RWPE1 (cell line): ENCODE measurements around the gene HSFX2.

ENCODE experiments used
- CTCF ChIA-PET: fragments of 350-600 bp; sonication (Branson Sonifier 250); formaldehyde crosslinking; extraction: SDS; loops from one replicate; lab custom pipeline; 2021; lab: Yijun Ruan, JAX
- POLR2A ChIA-PET: fragments of 400-600 bp; formaldehyde crosslinking; extraction: SDS; loops from one replicate; lab custom pipeline; 2020; ENCODE audit warnings: antibody characterized with exemption; ENCODE audit not compliant: low non-redundant PET; lab: Yijun Ruan, JAX
- DNase-seq: peaks from one replicate; pipeline ENCODE4 v3.0.0; 2012; ENCODE audit warnings: low spot score
- H3K27ac ChIP-seq: fragments of 450-650 bp; 2 replicates; pipeline ENCODE4 v1.5.1; 2017
- TF ChIP-seq, protein P1 (sequence below): fragments of 450-650 bp; conservative IDR thresholded peaks from 2 replicates; pipeline ENCODE4 v1.5.1; 2017; ENCODE audit warnings: low read depth, mild to moderate bottlenecking

The HSFX2 gene

DNA sequence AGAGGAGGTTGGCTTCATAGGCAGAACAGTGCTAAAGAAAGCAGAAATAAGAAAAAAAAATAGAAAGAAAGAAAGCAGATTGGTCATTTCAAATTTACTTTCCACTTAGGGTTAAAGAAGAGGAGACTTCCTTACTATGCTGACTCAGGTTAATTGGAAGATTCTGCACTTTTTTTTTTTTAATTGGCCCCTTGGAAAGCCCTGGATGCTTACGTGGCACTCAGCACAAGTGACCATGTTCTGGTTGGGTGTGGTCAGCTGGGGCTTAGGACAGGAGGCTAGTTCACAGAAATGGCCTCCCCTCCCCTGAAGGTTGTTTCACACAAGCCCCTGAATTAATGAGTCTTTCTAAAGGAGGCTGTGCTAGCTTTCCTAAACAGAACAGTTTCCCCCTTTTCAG is 22.4 kb downstream of the HSFX2 start:
- ChIA-PET CTCF (no interaction called here), POLR2A (no interaction called here)
- TF ChIP-seq, protein P1, sequence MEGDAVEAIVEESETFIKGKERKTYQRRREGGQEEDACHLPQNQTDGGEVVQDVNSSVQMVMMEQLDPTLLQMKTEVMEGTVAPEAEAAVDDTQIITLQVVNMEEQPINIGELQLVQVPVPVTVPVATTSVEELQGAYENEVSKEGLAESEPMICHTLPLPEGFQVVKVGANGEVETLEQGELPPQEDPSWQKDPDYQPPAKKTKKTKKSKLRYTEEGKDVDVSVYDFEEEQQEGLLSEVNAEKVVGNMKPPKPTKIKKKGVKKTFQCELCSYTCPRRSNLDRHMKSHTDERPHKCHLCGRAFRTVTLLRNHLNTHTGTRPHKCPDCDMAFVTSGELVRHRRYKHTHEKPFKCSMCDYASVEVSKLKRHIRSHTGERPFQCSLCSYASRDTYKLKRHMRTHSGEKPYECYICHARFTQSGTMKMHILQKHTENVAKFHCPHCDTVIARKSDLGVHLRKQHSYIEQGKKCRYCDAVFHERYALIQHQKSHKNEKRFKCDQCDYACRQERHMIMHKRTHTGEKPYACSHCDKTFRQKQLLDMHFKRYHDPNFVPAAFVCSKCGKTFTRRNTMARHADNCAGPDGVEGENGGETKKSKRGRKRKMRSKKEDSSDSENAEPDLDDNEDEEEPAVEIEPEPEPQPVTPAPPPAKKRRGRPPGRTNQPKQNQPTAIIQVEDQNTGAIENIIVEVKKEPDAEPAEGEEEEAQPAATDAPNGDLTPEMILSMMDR, result no peak
- H3K27ac ChIP-seq, result no peak overlapping the region
- DNase-seq, result no peak

DNA sequence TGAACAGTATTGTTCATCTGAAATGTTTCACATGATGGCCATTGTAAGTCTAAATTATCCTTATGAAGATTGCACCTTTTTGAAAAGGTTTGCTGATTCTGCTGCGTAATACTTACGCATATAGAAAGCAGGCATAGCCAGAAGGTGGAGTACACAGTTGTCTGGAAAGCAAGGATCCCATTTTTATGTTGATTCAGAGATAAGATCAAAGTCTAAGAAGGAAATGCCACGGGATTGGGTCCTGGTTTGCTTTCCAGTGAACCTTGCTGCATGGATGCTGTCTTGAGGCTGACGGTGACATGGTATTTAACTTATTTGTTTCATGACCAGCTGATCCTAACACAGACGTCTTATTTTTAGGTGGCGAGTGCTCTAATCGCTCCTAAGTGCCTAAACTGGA is 23.3 kb downstream of the HSFX2 start:
- TF ChIP-seq, protein P1, result no peak
- POLR2A ChIA-PET, result no interaction called here
- H3K27ac ChIP-seq, result no peak overlapping the region
- no peak for DNase-seq
- CTCF ChIA-PET, result no interaction called here

DNA sequence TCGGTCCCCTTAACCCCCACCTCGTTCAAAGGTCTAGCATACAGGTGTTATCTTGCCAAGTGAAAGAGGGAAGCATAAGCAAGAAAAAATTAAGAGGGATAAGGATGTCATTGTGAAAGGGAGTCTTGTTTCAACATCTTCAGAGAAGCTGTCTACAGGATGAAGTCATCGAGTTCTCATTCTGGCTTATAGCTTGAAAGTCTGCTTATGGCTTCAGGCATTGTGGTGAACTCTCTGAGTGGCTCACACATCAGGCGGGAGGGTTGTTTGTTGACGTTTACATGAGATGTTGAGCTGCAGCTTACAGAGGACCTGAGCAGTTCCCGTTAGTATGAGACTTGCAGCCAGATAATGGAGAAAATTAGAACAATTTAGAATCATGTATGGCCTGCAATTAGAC is 24.4 kb downstream of the HSFX2 start:
- DNase-seq, result peak; percentile 13
- TF ChIP-seq, protein P1, result no peak
- ChIA-PET CTCF (interaction anchor here (0.6 kb wide), 1 partner anchor 74 kb away, joined by 3 read pairs; no protein-coding TSS in a partner anchor), POLR2A (no interaction called here)
- H3K27ac ChIP-seq, result no peak overlapping the region

DNA sequence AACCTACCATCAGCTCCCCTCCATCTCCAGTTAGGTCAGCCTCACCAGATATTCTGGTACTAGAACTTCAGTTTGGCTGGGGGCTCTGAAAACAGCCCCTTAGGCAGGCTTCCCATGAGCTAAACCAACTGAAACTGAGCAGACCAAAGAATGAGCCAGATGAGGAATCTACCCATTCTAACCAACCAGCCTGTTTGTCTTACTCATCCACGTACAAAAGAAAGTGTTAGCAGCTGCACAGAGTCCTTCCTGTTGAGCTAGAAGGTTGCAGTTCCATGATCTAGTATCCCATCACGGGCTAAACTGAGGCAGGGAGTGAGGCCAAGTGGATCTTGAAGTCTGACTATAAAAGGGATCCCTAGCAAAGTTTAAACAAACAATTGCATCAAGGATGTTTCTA is 25.3 kb downstream of the HSFX2 start:
- no peak overlapping the region for H3K27ac ChIP-seq
- POLR2A ChIA-PET, result no interaction called here
- TF ChIP-seq, protein P1, result no peak
- CTCF ChIA-PET, result no interaction called here
- no peak for DNase-seq

DNA sequence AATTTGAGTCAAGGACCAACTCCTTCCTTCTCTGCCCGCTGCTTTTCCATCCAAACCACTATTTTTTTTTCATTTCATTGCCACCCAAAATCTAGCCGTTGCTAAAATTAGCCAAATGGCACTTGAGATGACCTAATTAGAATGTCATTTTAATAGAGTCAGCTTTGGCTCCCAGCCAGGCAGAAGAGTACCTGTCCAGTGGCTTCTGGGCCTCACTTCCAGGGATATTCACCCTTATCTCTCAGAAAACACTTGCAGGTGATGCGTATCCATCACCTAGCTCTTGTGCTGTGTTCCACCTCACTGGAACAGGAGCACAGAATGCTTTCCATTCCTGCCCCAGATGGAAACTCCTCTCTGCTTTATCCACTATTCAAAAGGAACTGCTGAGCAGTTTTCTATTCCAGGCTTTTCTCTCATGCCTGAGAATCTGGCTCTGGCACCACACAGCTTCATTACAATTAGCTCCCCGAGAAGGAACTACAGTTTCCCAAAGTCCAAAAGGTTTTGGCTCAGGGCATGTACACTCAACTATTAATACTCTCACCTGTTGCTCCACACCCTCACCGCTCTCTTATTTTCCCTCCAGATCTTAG is 26.3 kb downstream of the HSFX2 start:
- TF ChIP-seq, protein P1, result no peak
- no peak overlapping the region for H3K27ac ChIP-seq
- ChIA-PET POLR2A (no interaction called here), CTCF (no interaction called here)
- DNase-seq, result no peak

- TF ChIP-seq, protein P1, result no peak
- no peak for DNase-seq
- ChIA-PET CTCF (no interaction called here), POLR2A (no interaction called here)
- H3K27ac ChIP-seq, result no peak overlapping the region
These were observed 27.3 kb downstream of the HSFX2 start for GRCh38 chrX:149567621-149568417.
